Measurements from ENCODE around the gene SEMA6B.

DNA sequence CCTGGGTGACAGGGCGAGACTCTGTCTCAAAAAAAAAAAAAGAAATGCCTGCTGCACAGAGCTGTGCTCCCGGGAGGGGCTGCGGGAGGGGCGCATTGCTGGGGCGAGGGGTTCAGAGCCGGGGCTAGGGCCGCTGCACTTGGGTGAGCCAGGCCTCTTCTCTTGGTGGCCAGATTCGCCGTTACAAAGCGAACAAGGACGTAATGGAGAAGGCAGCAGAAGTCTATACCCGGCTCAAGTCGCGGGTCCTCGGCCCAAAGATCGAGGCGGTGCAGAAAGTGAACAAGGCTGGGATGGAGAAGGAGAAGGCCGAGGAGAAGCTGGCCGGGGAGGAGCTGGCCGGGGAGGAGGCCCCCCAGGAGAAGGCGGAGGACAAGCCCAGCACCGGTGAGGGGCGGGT is 60.2 kb downstream of the SEMA6B start:
- TF ChIP-seq, protein P1, sequence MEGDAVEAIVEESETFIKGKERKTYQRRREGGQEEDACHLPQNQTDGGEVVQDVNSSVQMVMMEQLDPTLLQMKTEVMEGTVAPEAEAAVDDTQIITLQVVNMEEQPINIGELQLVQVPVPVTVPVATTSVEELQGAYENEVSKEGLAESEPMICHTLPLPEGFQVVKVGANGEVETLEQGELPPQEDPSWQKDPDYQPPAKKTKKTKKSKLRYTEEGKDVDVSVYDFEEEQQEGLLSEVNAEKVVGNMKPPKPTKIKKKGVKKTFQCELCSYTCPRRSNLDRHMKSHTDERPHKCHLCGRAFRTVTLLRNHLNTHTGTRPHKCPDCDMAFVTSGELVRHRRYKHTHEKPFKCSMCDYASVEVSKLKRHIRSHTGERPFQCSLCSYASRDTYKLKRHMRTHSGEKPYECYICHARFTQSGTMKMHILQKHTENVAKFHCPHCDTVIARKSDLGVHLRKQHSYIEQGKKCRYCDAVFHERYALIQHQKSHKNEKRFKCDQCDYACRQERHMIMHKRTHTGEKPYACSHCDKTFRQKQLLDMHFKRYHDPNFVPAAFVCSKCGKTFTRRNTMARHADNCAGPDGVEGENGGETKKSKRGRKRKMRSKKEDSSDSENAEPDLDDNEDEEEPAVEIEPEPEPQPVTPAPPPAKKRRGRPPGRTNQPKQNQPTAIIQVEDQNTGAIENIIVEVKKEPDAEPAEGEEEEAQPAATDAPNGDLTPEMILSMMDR (IDR thresholded peaks at IDR 0.05), result no peak
- TF ChIP-seq POLR2AphosphoS5 (IDR thresholded peaks at IDR 0.05; ENCODE audit: low read depth, low read length) (no peak), GABPA (IDR thresholded peaks at IDR 0.05; ENCODE audit: low read depth) (no peak), RAD21 (IDR thresholded peaks at IDR 0.05; ENCODE audit: low read length) (no peak), SIN3A (IDR thresholded peaks at IDR 0.05; ENCODE audit: borderline replicate concordance, low read depth, low read length) (no peak), CHD2 (IDR thresholded peaks at IDR 0.05; ENCODE audit: low read length, partially characterized antibody) (no peak), FOSL2 (IDR thresholded peaks at IDR 0.05; ENCODE audit: borderline replicate concordance, low read depth) (no peak), EP300 (IDR thresholded peaks at IDR 0.05; ENCODE audit: borderline replicate concordance in 1 of 2, low read depth in 1 of 2, low read length in 1 of 2) (no peak), MXI1 (IDR thresholded peaks at IDR 0.05; ENCODE audit: low read depth, low read length) (no peak)
- TF ChIP-seq, protein P2, sequence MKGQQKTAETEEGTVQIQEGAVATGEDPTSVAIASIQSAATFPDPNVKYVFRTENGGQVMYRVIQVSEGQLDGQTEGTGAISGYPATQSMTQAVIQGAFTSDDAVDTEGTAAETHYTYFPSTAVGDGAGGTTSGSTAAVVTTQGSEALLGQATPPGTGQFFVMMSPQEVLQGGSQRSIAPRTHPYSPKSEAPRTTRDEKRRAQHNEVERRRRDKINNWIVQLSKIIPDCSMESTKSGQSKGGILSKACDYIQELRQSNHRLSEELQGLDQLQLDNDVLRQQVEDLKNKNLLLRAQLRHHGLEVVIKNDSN (IDR thresholded peaks at IDR 0.05; ENCODE audit: borderline replicate concordance, low read depth), result no peak
- TF ChIP-seq, protein P3, sequence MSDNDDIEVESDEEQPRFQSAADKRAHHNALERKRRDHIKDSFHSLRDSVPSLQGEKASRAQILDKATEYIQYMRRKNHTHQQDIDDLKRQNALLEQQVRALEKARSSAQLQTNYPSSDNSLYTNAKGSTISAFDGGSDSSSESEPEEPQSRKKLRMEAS (IDR thresholded peaks at IDR 0.05; ENCODE audit: low read depth), result no peak
- TF ChIP-seq, protein P4, sequence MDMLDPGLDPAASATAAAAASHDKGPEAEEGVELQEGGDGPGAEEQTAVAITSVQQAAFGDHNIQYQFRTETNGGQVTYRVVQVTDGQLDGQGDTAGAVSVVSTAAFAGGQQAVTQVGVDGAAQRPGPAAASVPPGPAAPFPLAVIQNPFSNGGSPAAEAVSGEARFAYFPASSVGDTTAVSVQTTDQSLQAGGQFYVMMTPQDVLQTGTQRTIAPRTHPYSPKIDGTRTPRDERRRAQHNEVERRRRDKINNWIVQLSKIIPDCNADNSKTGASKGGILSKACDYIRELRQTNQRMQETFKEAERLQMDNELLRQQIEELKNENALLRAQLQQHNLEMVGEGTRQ (IDR thresholded peaks at IDR 0.05; ENCODE audit: borderline replicate concordance, low read depth, low read length), result no peak
- TF ChIP-seq, protein P5, sequence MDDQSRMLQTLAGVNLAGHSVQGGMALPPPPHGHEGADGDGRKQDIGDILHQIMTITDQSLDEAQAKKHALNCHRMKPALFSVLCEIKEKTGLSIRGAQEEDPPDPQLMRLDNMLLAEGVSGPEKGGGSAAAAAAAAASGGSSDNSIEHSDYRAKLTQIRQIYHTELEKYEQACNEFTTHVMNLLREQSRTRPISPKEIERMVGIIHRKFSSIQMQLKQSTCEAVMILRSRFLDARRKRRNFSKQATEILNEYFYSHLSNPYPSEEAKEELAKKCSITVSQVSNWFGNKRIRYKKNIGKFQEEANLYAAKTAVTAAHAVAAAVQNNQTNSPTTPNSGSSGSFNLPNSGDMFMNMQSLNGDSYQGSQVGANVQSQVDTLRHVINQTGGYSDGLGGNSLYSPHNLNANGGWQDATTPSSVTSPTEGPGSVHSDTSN (IDR thresholded peaks at IDR 0.05), result no peak
